Hematopoietic multipotent progenitor cell treated with erythropoietin and hydrocortisone succinate and interleukin-3 and kit ligand, for 8 days (in vitro differentiated cells): ENCODE data around the gene PELI1.
"Not testable (repeated sequence)": the region's sequence is repeated elsewhere in the genome, so short reads cannot be mapped to it uniquely, and the experiment has no call there.

Experiments used
- DNase-seq: peaks from one replicate; pipeline ENCODE4 v3.0.0-alpha.2; 2015

The PELI1 gene

DNA sequence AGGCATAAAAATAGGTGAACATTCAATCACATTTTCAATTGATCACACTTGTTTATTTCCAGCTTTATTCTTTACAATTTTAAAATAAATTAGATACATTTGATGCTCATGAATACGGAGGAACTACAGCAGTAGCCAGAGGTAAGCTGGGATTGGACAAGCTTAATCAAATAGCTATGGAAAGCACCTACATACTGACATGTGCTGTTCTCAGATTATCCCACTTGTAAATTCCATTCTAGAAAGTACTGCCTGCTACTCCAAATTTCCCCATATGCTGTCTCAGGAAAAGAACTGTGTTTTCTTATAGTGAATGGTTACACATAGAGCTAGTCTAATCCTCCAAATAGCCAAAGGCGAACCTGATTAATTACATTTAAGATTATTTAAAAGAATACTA is 24.2 kb downstream of the PELI1 start:
- no peak for DNase-seq

DNA sequence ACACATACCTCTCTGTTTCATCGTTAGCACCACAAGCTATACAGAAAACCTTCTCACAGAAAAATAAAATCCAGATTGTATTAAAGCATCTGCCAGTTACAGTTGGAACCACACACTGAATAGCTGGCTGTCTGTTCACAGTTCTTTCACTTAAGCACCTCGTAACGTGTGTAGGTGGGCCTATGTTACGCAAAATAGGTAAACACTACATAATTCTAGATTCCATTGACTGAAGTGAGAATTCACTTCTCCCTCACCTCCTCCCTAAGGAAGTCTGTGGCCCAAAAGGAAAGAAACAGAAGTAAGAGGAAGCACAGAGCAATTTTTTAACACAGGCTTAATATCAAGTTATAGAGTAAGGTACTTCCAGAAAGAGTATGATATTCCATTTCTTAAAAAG is 24.9 kb downstream of the PELI1 start:
- no peak for DNase-seq

- DNase-seq, result no peak
Measured at GRCh38 chr2:64115808-64116598, 28.2 kb downstream of the PELI1 start.

- no peak for DNase-seq
Measured at GRCh38 chr2:64114912-64115277, 29.3 kb downstream of the PELI1 start.

DNA sequence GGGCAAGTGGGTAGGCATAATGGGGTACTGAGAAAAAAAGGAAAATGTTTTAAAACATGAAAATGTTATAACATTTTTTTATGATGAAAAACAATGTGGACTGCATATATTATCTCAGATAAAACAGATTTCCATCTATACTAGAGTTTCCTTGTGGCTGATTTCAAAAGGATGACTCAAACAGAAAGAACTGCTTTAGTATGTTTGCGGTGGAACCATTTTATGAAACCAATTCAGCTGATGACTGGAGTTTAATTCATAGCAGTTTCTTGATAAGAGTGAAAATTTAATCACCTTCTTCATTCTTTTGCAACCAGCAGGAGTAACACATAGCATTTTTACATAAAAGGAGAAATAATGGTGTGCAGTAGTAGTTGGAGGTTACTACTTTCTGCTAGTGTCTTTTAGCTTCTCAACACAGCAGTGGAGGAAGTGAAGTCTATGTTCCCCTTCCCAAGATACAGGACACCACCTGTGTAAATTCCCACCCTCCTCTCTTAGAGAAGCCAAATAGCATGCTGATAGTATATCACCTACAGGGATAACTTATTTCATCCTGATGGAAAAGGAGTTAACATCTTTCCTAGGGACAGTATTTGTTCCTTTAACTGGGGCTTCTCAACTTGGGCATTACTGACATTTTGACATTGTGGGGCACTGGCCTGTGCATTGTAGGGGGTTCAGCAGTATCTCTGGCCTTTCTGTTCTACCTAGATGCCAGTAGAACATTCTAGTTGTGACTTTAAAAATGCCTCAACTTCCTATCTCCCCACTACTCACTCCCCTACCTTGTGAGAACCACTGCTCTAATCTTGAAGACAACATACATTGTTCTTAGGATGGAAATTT is 29.9 kb downstream of the PELI1 start:
- DNase-seq, result no peak

DNA sequence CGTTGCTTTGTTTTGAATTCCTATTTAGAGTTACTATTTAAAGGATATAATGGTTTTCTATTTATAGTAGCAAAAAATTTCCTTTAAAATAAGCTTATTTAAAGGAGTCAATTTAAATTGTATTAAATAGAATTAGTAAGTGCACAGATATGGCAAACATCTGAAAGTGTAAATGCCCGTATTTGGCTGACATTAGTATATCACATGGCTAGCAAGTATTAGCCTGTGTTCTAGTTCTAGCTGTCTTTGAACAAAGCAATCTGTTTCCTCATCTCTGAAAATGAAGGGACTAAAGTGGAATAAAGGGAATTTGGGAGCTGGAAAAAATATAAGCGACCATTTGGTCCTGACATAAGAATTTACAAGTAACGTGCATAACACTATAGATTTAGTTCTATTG is 32.2 kb downstream of the PELI1 start:
- DNase-seq, result no peak

GRCh38 chr2:64111426-64111825 is 32.8 kb downstream of the PELI1 start:
- no peak for DNase-seq

- no peak for DNase-seq
Measured at GRCh38 chr2:64108666-64109241, 35.5 kb downstream of the PELI1 start.

GRCh38 chr2:64106481-64106880 is 37.7 kb downstream of the PELI1 start:
- DNase-seq, result no peak

DNA sequence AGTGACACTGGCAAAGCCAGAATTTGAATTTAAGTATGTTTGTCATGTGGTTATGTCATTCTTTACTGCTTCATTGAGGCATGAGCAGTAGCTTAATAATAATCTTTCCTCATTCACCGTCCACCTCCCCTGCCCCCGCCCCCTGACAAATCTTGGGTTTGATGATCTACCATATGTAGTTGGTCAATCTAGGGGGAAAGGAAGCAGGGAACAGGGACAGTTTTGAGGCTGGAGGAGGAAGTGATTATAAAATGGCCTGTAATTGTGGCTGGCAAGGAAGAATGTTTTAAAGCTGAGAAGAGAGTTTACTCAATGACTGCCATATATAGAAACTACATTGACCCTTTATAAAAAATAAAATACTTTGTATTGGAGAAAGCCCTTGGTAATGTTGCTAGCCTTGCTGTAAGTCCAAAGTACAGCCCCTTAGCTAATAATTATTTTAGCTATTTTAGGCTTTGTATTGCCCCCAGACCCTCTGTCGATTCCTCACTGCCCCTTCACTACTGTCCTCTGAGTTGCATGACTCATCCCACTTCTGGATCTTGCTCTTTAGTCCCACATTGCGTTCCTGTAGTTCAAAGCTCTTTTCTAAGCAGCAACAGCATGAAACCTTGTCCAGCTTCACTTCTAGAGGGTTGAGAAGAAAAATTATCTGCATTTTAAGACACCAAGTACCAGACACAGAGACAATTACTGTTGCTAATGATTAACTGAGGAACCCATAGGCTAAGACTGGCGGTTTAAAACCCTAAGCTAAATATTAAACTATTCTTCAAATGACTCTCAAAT is 38.4 kb downstream of the PELI1 start:
- no peak for DNase-seq

GRCh38 chr2:64104933-64105332 is 39.3 kb downstream of the PELI1 start:
- no peak for DNase-seq

DNA sequence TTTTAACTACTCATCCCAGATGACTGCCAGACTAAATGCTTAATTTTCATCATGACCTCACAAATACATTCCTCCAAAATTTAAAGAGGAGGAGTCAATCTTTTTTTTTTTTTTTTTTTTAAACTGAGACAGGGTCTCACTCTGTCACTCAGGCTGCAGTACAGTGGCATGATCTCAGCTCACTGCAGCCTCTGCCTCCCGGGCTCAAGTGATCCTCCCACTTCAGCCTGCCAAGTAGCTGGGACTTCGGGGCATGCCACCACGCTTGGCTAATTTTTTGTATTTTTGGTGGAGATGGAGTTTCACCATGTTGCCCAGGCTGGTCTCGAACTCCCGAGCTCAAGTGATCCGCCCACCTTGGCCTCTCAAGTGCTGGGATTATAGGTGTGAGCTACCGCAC is 41.5 kb downstream of the PELI1 start:
- DNase-seq, result not testable (repeated sequence)

- DNase-seq, result peak; percentile 11
Measured at GRCh38 chr2:64101141-64101591, 43.1 kb downstream of the PELI1 start.

- DNase-seq, result not testable (repeated sequence)
Measured at GRCh38 chr2:64100584-64100983, 43.6 kb downstream of the PELI1 start.

GRCh38 chr2:64094663-64095382 is 49.4 kb downstream of the PELI1 start:
- no peak for DNase-seq

DNA sequence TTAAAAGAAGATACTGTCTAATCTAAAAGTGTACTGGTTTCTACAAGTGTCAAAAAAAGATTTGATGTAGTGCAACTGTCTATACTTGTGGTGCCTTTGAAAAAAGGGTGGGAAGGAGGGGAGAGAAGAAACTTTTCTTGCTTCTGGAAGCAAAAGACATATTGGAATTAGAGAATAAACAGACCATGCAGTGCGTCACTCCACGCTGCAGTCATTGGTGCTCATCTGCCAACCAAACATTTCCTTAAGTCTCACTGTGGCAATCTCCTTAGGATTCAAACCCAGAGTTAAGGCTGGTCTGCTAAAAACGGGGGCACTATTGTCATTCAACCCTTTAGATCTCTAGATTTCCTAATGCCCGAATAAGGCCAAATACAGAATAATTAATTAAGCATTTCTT is 50.9 kb downstream of the PELI1 start:
- no peak for DNase-seq

DNA sequence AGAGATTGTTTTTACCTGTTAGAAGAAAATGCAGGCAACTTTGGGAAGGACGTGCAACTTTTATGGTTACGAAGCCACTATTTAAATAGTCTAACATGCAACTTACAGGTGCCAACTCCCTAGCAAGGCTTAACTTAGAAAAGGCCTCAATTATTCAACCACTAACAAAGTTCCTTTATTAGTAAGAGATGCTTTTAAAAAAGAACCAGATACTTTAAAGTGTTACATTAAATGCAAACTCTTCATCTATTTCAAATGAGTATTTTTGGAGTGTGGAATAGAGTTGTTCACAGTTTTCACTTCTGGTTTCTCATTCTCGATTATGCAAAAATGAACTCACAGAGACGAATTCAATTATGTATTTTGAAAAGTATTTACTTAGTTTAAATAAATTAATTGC is 51.7 kb downstream of the PELI1 start:
- DNase-seq, result no peak

GRCh38 chr2:64090264-64090663 is 54.0 kb downstream of the PELI1 start:
- no peak for DNase-seq

- DNase-seq, result no peak
Measured at GRCh38 chr2:64086347-64087082, 57.7 kb downstream of the PELI1 start.

GRCh38 chr2:64085936-64086335 is 58.3 kb downstream of the PELI1 start:
- DNase-seq, result no peak

GRCh38 chr2:64081046-64081445 is 63.2 kb downstream of the PELI1 start:
- DNase-seq, result no peak

DNA sequence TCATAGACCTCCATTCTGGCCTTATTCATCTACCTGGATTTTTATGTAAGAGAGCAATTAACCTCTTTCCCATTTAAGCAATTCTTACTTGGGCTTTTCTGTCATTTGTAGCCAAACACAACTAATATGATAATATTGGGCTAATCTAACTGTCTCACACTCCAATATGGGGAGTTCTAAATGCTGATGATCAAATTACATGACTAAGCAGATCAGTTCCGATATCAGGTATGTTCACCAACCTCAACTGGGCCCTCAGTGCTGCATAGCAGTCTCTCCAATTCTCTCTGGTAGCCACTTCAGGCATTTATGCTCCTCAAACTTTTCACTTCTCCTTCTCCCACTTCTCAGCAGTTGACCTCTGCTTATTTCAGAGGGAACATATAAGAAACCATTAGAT is 64.0 kb downstream of the PELI1 start:
- DNase-seq, result no peak
